HG02623 (cell line): ENCODE results near the gene ID2.

Source experiments
- ATAC-seq: cut with Tn5 transposase; IDR thresholded peaks from one replicate; pipeline ENCODE4 v1.9.1; 2021; ENCODE audit warnings: moderate library complexity; ENCODE audit not compliant: unreplicated experiment

ID2 gene

GRCh38 chr2:8682719-8683667 lies 1.1 kb downstream of the ID2 start:
- no peak for ATAC-seq

DNA sequence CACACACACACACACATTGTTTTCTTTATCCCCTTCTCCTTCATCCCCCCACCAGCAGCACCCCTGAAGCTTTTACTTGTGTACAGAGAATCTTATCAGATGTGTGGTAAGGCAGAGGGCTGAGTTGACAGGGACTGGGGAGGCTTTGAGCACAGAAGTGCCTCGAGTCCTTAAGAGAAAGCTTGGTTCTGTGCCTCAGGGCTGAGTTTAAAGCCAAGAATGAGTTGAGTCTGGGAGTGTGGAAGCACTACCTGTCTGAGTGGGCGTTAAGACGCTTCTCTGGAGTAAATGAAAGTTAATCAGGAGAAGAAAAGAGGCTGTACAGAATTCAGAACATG lies 2.7 kb downstream of the ID2 start:
- no peak for ATAC-seq

- ATAC-seq, result no peak
These were observed 3.2 kb downstream of the ID2 start for GRCh38 chr2:8684878-8685696.

DNA sequence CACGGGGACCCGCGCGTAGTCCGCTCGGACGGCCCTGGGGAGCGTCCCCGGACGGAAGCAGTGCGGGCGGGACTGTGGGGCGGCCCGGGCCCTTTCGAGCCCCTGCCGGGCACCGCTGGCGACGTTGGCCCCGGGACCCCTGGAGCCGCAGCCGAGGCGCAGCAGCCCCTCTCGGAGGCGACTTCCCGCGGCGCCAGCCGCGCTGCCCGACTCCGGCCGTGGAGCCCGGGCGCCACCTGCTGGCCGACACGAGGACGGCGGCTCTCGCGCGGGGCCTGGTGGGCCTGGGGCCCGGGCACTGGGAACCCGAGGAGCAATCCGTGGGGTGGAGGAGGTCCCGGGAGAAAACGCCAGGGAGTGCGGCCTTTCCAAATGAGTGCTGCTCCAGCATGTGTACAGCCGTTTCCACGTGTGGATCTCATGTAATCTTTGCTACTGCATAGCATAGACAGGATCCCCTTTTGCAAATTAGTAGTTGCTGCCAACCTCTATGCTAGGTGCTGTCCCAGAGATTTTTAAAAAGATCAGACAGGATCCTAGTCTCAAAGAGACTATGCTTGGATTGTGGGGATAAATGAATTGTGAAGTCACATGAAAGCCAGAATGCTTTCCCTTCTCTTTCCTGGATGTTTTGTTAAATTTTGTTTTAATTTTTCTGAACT lies 4.0 kb downstream of the ID2 start:
- ATAC-seq, result peak; percentile 34

GRCh38 chr2:8691859-8692437 lies 10.1 kb downstream of the ID2 start:
- no peak for ATAC-seq

- ATAC-seq, result no peak
These were observed 10.9 kb downstream of the ID2 start for GRCh38 chr2:8692783-8693156.

DNA sequence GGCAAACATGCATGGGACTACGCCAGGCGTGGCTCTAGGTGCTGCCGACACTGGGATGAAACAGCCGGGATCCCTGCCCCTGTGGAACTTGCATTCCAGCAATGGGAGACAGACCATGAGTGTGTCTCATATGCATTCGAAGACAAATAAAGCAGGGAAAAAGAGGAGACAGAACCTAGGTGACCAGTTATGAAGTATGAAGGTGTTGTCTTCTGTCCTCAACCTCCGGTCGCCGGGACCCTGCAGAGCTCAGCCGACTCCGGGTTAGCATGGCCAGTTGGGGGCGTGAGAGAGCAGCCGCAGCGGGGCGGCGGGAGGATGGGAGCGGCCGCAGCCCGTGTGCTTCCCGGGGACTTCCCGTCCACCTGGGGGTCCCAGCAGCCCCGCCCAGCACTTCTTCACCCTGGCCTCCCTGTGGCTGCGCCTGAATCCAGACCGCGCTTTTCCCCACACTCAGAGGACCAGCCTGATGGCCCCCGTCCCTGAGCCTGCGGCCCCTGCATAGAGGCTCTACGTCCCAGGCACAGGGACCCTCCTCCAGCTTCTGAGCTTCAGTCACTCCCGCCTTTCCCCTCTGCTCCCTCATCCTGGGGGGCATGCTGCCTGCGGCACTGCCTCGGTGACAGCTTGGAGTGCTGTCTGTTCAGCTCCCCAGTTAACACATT lies 11.4 kb downstream of the ID2 start:
- ATAC-seq, result no peak

DNA sequence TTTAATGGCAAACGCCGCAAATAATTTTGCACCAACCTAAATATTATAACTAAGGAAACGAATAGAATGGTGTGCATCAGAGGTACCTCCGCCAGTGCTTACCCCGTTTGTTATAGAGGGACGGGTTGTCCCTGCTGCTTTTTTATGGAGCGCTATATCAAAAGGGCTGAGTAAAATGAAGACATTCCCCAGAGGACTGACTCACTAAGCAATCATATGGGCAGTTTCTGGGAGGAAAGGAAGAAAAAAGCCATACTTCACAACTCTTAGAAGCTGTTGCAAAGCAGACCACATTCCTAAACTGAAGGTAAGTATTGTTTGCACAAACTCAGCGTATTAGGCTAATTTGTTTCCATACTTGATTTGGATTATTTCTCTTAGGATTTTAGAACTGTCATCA lies 12.9 kb downstream of the ID2 start:
- no peak for ATAC-seq

DNA sequence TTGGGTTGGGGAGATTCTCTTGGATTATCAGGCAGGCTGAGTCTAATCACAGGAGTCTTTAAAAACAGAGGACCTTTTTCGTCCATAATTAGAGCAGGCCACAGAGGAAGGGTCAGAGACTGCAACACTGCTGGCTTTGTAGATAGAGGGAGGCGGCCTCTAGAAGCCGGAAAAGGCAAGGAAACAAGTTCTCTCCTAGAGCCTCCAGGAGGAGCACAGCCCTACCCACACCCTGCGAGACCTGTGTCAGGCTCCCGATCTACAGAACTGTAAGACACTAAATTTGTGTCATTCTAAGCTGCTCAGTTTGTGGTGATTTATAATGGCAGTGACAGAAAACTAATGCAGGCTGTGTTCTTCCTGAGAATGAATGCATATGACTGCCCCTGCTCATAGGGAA lies 15.3 kb downstream of the ID2 start:
- no peak for ATAC-seq

GRCh38 chr2:8699839-8700238 lies 18.0 kb downstream of the ID2 start:
- ATAC-seq, result no peak

DNA sequence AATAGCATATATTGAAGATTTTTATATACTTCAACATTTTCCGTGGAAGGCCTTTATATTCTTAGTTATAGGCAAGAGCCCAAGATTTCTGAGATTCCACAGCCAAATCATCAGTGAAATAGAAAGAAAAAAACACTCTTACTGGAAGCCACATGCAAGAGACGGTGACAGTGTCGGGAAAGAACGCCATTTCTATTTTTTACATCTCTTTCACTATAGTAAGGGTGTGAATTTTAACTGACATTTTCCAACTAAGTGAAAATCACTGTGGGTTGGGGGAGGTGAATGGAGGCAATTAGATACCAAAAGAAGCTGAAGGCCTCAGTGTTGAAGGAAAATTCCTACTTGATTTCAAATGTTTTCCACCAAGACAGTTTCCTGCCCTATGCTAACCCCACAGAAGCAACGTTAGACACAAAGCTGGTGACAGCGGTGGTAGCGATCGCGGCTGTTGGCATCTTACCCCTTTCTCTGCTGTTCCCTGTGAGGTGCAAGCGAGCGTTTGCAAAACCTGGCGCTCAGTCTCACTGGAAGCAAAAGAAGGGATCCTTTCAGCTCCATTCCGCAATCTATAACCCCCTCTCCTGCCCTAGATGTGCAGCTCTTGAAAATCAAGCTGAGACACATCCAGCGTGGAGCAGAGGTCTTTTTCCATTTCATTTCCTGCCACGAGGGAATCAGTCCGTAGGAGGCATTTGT lies 20.0 kb downstream of the ID2 start:
- no peak for ATAC-seq

- no peak for ATAC-seq
These were observed 23.1 kb downstream of the ID2 start for GRCh38 chr2:8704906-8705305.

- no peak for ATAC-seq
These were observed 27.8 kb downstream of the ID2 start for GRCh38 chr2:8709611-8710010.

DNA sequence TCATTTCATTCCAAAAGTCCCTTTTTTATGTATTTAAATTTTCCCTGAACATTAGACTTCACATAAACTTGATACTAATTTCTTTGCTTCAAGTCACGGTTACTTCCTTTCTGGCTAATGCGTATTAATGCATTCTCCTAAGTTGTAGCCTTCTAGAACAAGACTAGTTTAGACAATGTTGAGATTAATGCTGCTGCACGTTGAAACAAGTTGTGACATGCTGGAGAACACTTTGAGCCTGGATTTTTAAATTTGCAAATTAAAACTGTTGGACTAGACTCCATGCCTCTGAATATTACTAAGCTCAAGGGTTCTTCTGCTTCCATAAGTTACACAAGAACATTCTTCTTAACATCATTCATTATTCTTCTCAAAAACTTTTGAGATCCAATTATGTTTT lies 29.1 kb downstream of the ID2 start:
- ATAC-seq, result no peak

DNA sequence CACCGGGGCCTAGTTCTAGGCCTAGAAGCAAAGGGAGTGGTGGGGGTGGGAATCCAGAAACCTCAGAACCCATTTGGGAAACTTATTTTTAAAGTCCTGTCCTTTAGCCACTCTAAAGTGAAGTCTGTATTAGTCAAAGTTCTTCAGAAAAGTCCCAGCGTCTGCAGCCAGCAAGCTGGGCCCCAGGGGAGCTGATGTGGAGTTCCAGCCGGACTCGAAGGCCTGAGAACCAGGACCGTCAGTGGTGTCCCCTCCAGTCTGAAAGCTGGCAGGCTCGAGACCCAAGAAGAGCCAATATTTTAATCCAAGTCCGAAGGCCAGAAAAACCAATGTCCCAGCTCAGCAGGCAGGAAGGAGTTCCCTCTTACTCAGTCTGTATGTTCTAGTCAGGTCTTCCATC lies 32.4 kb downstream of the ID2 start:
- ATAC-seq, result no peak

DNA sequence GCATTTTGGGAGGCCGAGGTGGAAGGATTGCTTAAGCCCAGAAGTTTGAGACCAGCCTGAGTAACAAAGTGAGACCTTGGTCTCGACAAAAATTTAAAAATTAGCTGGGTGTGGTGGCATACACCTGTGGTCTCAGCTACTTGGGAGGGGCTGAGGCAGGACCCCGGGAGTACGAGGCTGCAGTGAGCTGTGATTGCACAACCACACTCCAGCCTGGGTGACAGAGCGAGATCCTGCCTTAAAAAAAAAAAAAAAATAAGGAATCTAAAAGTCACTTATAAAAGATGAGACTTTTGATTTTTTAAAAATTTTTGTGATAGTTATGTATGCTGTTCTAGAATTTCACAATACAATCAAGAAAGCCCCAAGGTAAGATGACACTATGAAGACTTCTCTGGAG lies 33.1 kb downstream of the ID2 start:
- ATAC-seq, result no peak

- no peak for ATAC-seq
These were observed 37.7 kb downstream of the ID2 start for GRCh38 chr2:8719528-8719927.

- ATAC-seq, result no peak
These were observed 38.9 kb downstream of the ID2 start for GRCh38 chr2:8720741-8721140.

DNA sequence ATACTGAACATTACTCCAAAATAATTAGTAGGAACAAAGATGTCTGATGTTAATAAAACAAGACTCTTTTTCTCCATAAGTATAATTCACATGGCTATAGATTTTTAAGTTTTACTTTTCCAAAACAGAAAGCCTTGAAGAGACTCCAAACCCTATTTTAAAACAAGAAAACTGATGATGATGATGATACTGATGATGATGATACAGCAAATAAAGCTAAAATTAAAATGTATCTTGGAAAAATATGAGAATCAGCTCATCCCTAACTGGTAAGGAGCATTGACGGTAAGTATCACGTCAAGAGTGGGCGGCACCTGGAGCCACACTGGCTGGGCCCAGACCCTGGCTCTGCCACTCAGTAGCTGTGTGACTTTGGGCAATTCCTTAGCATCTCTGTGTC lies 39.6 kb downstream of the ID2 start:
- no peak for ATAC-seq

- ATAC-seq, result no peak
These were observed 41.1 kb downstream of the ID2 start for GRCh38 chr2:8722986-8723385.
